ENCODE data around the gene MAN2A2. TPM values are rescaled to one million over a fixed set of nuclear protein-coding genes. Genes with fewer than 3 reads are reported as not detected.

MAN2A2 gene
- total and polyA plus RNA-seq, 2 donors (not counting 3 experiments of a cell fraction or from before 2014, with no cell fraction given): 60.9 to 77.7 TPM

DNA sequence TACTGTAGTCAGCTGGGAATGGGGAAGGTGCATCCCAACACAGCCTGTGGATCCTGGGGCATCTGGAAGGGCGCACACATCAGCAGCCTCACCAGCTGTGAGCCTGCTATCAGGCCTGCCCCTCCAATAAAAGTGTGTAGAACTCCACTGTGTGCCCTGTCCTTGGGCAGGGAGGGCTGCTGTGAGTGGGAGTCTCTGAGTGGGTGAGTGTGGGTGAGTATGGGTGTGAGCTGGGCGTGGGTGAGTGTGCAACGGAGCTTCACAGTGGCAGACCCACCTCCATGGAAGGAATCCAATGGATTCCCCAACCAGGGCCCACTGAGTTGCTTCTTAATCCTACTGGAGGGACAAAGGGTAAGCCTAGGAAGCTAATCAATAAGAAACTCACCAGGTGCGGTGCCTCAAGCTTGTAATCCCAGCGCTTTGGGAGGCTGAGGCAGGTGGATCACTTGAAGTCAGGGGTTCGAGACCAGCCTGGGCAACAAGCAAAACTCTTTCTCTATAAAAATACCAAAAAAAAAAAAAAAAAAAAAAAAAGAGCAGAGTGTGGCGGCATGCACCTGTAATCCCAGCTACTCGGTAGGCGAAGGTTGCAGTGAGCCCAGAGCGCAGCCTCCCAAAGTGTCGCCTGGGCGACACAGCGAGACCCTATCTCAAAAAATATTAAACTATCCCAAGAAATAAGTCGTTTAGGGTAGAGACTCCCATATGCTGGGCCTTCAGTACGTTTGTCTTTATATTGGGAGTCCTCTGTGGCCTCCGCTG, 51.0 kb downstream of the MAN2A2 start:
- Histone ChIP-seq H3K27me3 (ENCODE audit: control insufficient read depth in 2 of 2, insufficient read depth in 2 of 2, low read length in 2 of 2) (no peaks in the 10 kb centered on the region), H3K79me2 (ENCODE audit: control insufficient read depth, insufficient read depth, low read length) (peaks cover 3% of the 10 kb centered on the region), H3K9me3 (replicated peaks; ENCODE audit: control insufficient read depth, insufficient read depth, low read length) (no peaks in the 10 kb centered on the region), H3K36me3 (ENCODE audit: control insufficient read depth in 2 of 2, extremely low read depth in 1 of 2, insufficient read depth in 2 of 2, low read length in 2 of 2) (peaks cover 12 to 38% of the 10 kb centered on the region in 2 experiments), H4K20me1 (replicated peaks; ENCODE audit: control insufficient read depth, extremely low read depth, insufficient read depth, low read length) (no peaks in the 10 kb centered on the region), H3K9me1 (replicated peaks; ENCODE audit: control insufficient read depth, extremely low read depth, insufficient read depth, low read length) (no peaks in the 10 kb centered on the region), H3K27ac (ENCODE audit: insufficient read depth, low read depth, low read length) (no peak overlapping the region), H3K4me1 (ENCODE audit: control insufficient read depth, extremely low read depth, insufficient read depth, low read length) (peaks cover 22% of the 10 kb centered on the region), H2AFZ (ENCODE audit: low read depth, low read length) (no peak overlapping the region), H3K4me3 (replicated peaks in 1 of 3; ENCODE audit: insufficient read depth in 1 of 3, low read depth in 1 of 3, low read length in 3 of 3) (no peak overlapping the region), H3K4me2 (ENCODE audit: insufficient read depth, low read length) (no peak overlapping the region), H3K9ac (replicated peaks; ENCODE audit: extremely low read depth, insufficient read depth, low read length) (no peak overlapping the region)
- ChIA-PET CTCF (interaction anchor here (0.7 to 6.9 kb wide), 5 partner anchors 8 to 319 kb away, joined by 3 to 155 read pairs (median 59); partner anchors contain the start of genes HDDC3 and UNC45A), POLR2A (no interaction called here)
- FAIRE-seq (no peak), DNase-seq (ENCODE audit: low read depth, low spot score) (no peak)
- intact Hi-C loops (cut with micrococcal nuclease): loop anchor here (1.0 kb wide), 1 partner anchor 19 kb away; the partner anchor contains the start of gene UNC45A
- TF ChIP-seq JUN (IDR thresholded peaks at IDR 0.05; ENCODE audit: borderline replicate concordance, insufficient read depth, insufficient read length, low read depth): no peak
- TF ChIP-seq, protein P1, sequence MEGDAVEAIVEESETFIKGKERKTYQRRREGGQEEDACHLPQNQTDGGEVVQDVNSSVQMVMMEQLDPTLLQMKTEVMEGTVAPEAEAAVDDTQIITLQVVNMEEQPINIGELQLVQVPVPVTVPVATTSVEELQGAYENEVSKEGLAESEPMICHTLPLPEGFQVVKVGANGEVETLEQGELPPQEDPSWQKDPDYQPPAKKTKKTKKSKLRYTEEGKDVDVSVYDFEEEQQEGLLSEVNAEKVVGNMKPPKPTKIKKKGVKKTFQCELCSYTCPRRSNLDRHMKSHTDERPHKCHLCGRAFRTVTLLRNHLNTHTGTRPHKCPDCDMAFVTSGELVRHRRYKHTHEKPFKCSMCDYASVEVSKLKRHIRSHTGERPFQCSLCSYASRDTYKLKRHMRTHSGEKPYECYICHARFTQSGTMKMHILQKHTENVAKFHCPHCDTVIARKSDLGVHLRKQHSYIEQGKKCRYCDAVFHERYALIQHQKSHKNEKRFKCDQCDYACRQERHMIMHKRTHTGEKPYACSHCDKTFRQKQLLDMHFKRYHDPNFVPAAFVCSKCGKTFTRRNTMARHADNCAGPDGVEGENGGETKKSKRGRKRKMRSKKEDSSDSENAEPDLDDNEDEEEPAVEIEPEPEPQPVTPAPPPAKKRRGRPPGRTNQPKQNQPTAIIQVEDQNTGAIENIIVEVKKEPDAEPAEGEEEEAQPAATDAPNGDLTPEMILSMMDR (IDR thresholded peaks at IDR 0.05; ENCODE audit: extremely low read depth in 1 of 2, insufficient read depth in 1 of 2, low read depth in 1 of 2, low read length in 2 of 2): no peak
- no peak for TF ChIP-seq EZH2 (IDR thresholded peaks at IDR 0.05; ENCODE audit: borderline replicate concordance, low read depth, low read length, severe bottlenecking)
- no peak for TF ChIP-seq FOS (IDR thresholded peaks at IDR 0.05; ENCODE audit: borderline replicate concordance, insufficient read depth, low read length)
- TF ChIP-seq MYC (IDR thresholded peaks at IDR 0.05; ENCODE audit: low read depth, low read length): no peak
- TF ChIP-seq MAX (IDR thresholded peaks at IDR 0.05; ENCODE audit: insufficient read depth, insufficient read length): no peak
- TF ChIP-seq GATA2 (IDR thresholded peaks at IDR 0.05; ENCODE audit: insufficient read depth, insufficient read length, low read depth, low read length): no peak
- TF ChIP-seq POLR2AphosphoS5 (IDR thresholded peaks at IDR 0.05; ENCODE audit: insufficient read depth, low read depth, low read length): no peak
- no peak for TF ChIP-seq POLR2A (IDR thresholded peaks at IDR 0.05; ENCODE audit: low read depth, low read length)
- BruUV-seq (replicated peaks): no TSS peak
- dilution Hi-C loops (cut with MboI; ENCODE audit: extremely low pct_ligation_motif_present, low sequenced_read_pairs): no loop called here
